ENCODE data around the gene VPS26C. TPM values are rescaled to one million over a fixed set of nuclear protein-coding genes. Genes with fewer than 3 reads are reported as not detected.
A peak's percentile ranks its signal among the peaks of the same experiment; 100 is the strongest.

Gene VPS26C
- total and polyA plus RNA-seq, 9 of the 15 experiments (the other 6 are each of a cell fraction or from before 2014, with no cell fraction given), result 32.8 to 48.7 (median 42.1) TPM

DNA sequence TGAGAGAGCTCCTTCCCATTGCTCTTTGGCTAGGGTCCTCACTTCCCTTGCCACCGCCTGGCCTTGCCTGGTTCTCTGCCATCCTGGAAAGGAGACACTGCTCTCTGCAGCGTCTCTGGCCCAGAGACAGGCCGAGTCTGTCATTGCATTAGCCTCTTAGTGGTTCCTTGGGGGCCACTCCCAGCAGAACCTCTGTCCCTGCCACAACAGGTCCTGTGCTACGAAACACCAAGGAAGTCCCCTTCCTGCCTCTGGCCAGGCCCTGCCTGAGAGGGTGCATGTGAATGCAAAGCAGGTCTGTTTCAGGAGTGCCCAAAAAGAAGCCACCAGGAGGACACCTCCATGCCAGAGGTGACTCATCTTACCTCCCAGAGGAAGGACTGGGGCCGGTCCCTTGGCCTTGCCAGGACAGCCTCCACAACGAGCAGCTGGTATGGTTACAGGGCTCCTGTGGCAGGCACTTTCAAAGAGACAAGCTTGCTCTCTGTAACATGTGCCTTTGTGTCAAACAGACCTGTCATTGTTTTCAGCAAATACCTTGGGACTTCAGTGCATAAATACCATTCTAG, 59.6 kb downstream of the VPS26C start:
- POLR2A ChIA-PET, result interaction anchor here (1.2 to 1.7 kb wide), 3 partner anchors 10 to 158 kb away, joined by 4 to 9 read pairs (median 5); partner anchors contain the start of genes DYRK1A and VPS26C
- peak overlapping the region; percentile 85 for H2AFZ ChIP-seq (ENCODE audit: low read depth, low read length)

More for the DNA sequence above, 59.6 kb downstream of the VPS26C start:
- TF ChIP-seq, protein P1, sequence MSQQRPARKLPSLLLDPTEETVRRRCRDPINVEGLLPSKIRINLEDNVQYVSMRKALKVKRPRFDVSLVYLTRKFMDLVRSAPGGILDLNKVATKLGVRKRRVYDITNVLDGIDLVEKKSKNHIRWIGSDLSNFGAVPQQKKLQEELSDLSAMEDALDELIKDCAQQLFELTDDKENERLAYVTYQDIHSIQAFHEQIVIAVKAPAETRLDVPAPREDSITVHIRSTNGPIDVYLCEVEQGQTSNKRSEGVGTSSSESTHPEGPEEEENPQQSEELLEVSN (IDR thresholded peaks at IDR 0.05; ENCODE audit: borderline replicate concordance in 1 of 2, extremely low read depth in 1 of 2, insufficient read depth in 1 of 2, insufficient read length in 1 of 2, low read depth in 1 of 2, low read length in 1 of 2, poor library complexity in 1 of 2, severe bottlenecking in 1 of 2), result no peak
- TF ChIP-seq NR1H2 (CRISPR knock-in tag; IDR thresholded peaks at IDR 0.05), result 0 out of 2 replicates have a peak, but pooled peaks have one; percentile 45
- TF ChIP-seq, protein P2, sequence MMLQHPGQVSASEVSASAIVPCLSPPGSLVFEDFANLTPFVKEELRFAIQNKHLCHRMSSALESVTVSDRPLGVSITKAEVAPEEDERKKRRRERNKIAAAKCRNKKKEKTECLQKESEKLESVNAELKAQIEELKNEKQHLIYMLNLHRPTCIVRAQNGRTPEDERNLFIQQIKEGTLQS (IDR thresholded peaks at IDR 0.05), result 0 out of 2 replicates have a peak, but pooled peaks have one; percentile 37
- TF ChIP-seq, protein P2 (CRISPR knock-in tag; conservative IDR thresholded peaks at IDR 0.05), result no peak
- peak; percentile 6 for FAIRE-seq
- Histone ChIP-seq H3K79me2 (ENCODE audit: control insufficient read depth, insufficient read depth, low read length) (no peaks in the 10 kb centered on the region), H3K9ac (ENCODE audit: insufficient read depth in 1 of 2, low read depth in 2 of 2, low read length in 2 of 2) (peak overlapping the region; percentile 44 to 72), H3K4me3 (no peak overlapping the region), H3K4me2 (ENCODE audit: insufficient read depth, low read length) (peak overlapping the region; percentile 58), H3K9me3 (replicated peaks; ENCODE audit: control insufficient read depth, insufficient read depth, low read depth, low read length) (no peaks in the 10 kb centered on the region), H3K27ac (ENCODE audit: extremely low read depth, low read depth, low read length) (peak overlapping the region; percentile 53; the same call in 2 of the 3 replicates), H3K9me1 (ENCODE audit: control insufficient read depth, insufficient read depth, low read length) (no peaks in the 10 kb centered on the region), H3K27me3 (ENCODE audit: control insufficient read depth in 2 of 2, insufficient read depth in 2 of 2, low read length in 2 of 2) (no peaks in the 10 kb centered on the region), H4K20me1 (replicated peaks; ENCODE audit: control insufficient read depth, insufficient read depth, low read length) (no peaks in the 10 kb centered on the region), H3K36me3 (ENCODE audit: control insufficient read depth, insufficient read depth, low read length) (peaks cover 6% of the 10 kb centered on the region; the same call in 1 of the 3 replicates), H3K4me1 (replicated peaks in 1 of 2; ENCODE audit: control insufficient read depth in 2 of 2, insufficient read depth in 2 of 2, low read length in 2 of 2) (peaks cover 12 to 20% of the 10 kb centered on the region in 2 experiments; a peak in 4 of 5 replicates)
- DNase-seq (ENCODE audit: extremely low read depth in 1 of 4, low spot score in 3 of 4), result no peak
- 69% methylated on average over 6 of the region's 6 CpGs for WGBS (ENCODE audit: insufficient coverage, low coverage, missing lambda C conversion rate)
- CTCF ChIA-PET (ENCODE audit: low intra/inter-chr PET ratio), result interaction anchor here (0.6 kb wide), 1 partner anchor 13 kb away, joined by 3 read pairs; no protein-coding TSS in a partner anchor
- ATAC-seq, result peak; percentile 42
- in situ Hi-C loops (cut with MboI), result no loop called here
- BruUV-seq (replicated peaks), result no TSS peak
- intact Hi-C loops (cut with micrococcal nuclease), result no loop called here

Measured in K562 (cell line).